Stimulated activated CD8-positive, alpha-beta memory T cell treated with anti-CD3 and anti-CD28 coated beads, Interleukin-2, amount 100 ng/mL, for 1 hour (primary cell): Measurements from ENCODE around the gene NUDT4.
A peak's percentile ranks its signal among the peaks of the same experiment; 100 is the strongest.
"Not testable (repeated sequence)": the region's sequence is repeated elsewhere in the genome, so short reads cannot be mapped to it uniquely, and the experiment has no call there.

Source experiments
- DNase-seq, 2 donors: peaks; one replicate each; pipeline ENCODE4 v3.0.0-alpha.2; 2020; ENCODE audit warnings: low read depth in 2 of 2

Gene NUDT4

GRCh38 chr12:93366422-93366821 lies 11.3 kb upstream of the NUDT4 start:
- no peak for DNase-seq

GRCh38 chr12:93368766-93369165 lies 9.0 kb upstream of the NUDT4 start:
- no peak for DNase-seq

DNA sequence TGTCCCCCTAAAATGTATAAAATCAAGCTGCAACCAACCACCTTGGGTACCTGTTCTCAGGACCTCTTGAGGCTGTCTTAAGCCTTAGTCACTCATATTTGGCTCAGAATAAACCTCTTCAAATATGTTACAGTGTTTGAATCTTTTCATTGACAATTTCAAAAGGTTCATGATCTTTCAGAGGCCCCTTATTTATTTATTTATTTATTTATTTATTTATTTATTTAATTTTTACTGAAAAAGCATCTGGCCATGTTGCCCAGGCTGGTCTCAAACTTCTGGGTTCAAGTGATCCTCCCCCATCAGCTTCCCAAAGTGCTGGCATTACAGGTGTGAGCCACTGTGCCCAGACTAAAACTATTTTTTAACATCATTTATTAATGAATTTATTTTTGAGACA lies 8.2 kb upstream of the NUDT4 start:
- DNase-seq = no peak

DNA sequence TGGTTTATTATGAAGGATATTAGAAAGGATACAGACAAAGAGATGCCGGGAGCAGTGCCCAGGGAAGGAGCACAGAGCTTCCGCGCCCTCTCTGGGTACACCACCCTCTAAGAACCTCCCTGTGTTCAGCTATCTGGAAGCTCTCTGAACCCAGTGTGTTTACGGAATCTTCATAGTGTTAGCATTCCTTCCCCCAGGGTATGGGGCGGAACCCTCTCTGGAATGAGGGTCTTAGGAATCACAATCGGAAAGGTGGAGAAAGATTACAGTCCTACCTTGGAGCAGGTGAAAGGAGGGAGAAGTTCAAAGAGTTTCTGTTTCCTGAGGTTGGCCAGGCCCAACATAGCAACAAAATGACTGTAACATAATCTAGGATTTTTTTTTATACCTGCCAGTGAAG lies 6.8 kb upstream of the NUDT4 start:
- DNase-seq = no peak

GRCh38 chr12:93373961-93374656 lies 3.6 kb upstream of the NUDT4 start:
- DNase-seq = no peak

DNA sequence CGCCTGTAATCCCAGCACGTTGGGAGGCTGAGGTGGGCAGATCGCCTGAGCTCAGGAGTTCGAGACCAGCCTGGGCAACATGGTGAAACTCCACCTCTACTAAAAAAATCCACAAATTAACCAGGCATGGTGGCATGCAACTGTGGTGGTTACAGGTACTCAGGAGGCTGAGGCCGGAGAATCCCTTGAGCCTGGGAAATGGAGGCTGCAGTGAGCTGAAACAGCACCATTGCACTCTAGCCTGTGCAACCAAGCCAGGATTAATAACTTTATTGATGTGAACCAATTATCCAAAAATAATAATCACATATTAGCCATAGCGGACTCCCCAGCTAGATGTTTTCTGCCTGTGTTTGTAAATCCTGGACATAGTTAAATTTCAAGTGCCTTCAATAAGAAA lies 1.8 kb upstream of the NUDT4 start:
- no peak for DNase-seq

GRCh38 chr12:93376436-93377251 lies 1.1 kb upstream of the NUDT4 start:
- DNase-seq = no peak

- DNase-seq = peak; percentile 16 to 27
Measured at GRCh38 chr12:93378196-93378997, 672 bp downstream of the NUDT4 start.

- DNase-seq = no peak
Measured at GRCh38 chr12:93378998-93379325, 1.2 kb downstream of the NUDT4 start.

DNA sequence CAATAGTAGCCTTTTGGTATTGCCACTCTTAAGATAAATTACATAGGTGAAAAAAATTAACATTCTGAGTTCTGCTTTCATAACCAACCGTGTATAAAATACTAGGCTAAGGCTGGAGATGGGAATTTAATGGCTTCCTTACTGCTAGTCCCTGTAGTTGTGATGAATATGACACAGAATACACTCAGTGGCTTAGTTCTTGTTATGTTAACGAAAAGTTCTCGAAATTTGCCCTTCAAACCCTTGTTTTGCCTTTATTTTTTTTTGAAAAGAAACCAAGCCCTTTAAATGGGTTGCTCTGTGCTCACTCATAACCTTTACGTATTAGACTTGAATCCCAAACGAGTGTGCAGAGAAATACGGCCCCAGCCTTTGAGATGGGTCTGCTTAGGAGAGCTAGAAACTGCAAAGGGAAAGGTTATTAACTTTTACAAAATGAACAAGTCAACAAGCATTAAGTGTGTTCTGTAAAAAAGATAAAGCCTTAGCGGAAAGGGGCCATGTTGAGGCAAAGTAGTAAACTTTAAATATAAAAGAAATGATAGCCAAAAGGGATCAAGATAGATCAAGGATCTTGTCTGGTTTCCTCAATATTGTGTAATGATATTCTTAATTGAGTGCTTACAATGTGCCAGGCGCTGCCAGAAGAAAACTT lies 1.7 kb downstream of the NUDT4 start:
- no peak for DNase-seq

DNA sequence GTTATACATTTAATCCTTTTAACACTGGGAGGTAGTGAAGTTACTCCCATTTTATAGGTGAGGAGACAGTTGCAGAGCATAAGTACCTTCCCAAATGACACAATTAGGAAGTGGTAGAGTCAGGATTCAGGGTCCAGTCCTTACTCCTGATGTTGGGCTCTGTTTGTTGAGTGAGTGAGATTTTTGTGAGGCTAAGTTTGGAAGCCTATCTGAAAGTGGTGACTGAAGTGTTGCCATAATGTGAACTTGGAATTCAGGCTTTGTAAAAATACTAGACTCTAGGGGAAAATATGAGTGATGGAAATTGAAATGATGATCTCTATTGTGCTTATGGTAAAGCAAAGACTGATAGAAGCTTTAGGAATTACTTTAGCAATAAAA lies 2.2 kb downstream of the NUDT4 start:
- DNase-seq = no peak

DNA sequence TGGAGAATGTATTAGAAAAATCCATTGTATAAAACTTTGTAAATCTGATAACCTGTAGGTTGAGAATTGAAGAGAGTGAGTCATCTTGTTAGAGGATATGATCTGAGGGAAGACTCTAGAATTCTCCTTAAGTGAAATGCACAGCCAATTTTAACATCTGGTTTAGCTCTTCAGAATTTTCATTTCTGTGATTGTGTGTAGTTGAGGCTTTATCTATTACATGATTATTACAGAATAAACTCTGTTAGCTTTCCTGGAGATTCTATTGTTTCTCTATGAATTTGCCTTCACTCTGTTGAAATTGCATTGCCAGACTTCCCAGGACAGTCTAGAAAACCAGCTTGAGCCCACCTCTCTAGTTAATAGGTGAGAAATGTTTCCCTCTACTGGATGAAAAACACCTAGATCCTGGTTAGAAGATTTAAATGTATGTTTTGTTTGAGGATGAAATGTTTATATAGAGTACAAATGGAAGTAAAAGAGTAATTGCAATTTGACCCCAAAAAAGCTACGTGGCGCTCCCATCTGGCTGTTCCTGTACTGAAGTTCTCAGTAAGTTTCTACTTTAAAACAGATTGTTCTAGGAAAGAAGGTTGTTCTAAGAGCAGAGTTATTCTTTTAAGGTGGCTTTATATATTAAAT lies 2.9 kb downstream of the NUDT4 start:
- DNase-seq = no peak

DNA sequence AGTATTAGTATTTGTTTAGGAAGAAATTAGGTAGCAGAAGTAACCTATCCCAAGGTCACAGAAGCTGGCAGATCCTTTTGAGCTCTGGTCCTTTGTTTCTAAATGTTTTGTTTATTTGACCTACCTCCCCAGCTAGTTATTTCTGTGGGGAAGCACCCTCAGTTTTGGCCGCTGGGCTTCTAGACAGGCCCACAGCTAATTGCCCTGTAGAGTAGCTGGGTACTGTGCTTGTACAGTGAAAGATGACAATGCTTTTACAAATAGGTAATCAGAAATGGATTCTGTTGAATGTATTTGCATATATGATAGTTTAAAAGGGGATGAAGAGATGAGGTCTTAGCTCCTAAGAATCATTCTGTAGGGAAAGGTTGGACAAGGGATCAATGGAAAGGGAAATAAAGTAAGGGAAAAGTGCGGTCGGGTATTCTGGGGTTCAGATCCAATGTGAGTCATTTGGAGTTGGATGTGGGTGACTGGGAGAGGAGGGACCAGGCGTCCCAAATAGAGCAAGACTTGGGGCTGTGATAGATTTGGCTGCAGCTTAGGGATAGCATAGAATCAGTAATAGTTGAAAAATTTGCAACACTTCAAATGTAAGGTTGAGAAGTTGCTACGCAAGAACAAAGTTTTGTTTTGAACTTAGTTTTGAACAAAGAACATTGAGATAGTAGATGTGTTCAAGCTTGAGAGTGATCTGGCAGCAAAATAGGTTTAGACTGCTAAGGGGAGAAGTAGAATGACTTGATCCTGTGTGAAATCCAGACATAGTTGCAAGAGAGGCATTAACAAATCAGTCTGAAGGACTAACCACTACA lies 3.6 kb downstream of the NUDT4 start:
- no peak for DNase-seq

- not testable (repeated sequence) for DNase-seq
Measured at GRCh38 chr12:93381976-93382437, 4.3 kb downstream of the NUDT4 start.

- DNase-seq = no peak
Measured at GRCh38 chr12:93387780-93388179, 10.1 kb downstream of the NUDT4 start.

- DNase-seq = no peak
Measured at GRCh38 chr12:93390031-93390430, 12.3 kb downstream of the NUDT4 start.

GRCh38 chr12:93390549-93391297 lies 13.0 kb downstream of the NUDT4 start:
- DNase-seq = no peak

- no peak for DNase-seq
Measured at GRCh38 chr12:93393425-93393824, 15.7 kb downstream of the NUDT4 start.

GRCh38 chr12:93397412-93397811 lies 19.7 kb downstream of the NUDT4 start:
- DNase-seq = no peak
